ENCODE results near the gene OR2V1. TPM values are rescaled to one million over a fixed set of nuclear protein-coding genes. Genes with fewer than 3 reads are reported as not detected.
A peak's percentile ranks its signal among the peaks of the same experiment; 100 is the strongest.
"Not testable (repeated sequence)": the region's sequence is repeated elsewhere in the genome, so short reads cannot be mapped to it uniquely, and the experiment has no call there.

OR2V1 gene
- total RNA-seq, 5 donors from 2014 or later (not counting 1 experiment from before 2014, with no cell fraction given) = not detected

GRCh38 chr5:181133610-181134231 is 2.8 kb upstream of the OR2V1 start:
- POLR2A ChIA-PET = no interaction called here
- Mint-ChIP-seq H3K4me1 (no peaks in the 10 kb centered on the region), H3K27ac (no peak overlapping the region), H3K9me3 (peaks cover 3 to 19% (median 10%) of the 10 kb centered on the region in 3 donors), H3K36me3 (no peaks in the 10 kb centered on the region), H3K27me3 (peaks cover 32 to 49% of the 10 kb centered on the region in 2 donors), H3K4me3 (no peak overlapping the region)
- Histone ChIP-seq H3K4me3 (ENCODE audit: control insufficient read depth in 1 of 2, extremely low read depth in 1 of 2, low read length in 1 of 2) (no peak overlapping the region), H3K9me3 (no peaks in the 10 kb centered on the region), H3K4me1 (ENCODE audit: control insufficient read depth in 1 of 2, extremely low read depth in 1 of 2, insufficient read depth in 2 of 2, low read length in 2 of 2) (no peaks in the 10 kb centered on the region), H3K27ac (ENCODE audit: low read length) (no peak overlapping the region), H3K27me3 (replicated peaks in 1 of 2; ENCODE audit: control insufficient read depth in 2 of 2, extremely low read depth in 1 of 2, insufficient read depth in 2 of 2, low read length in 1 of 2) (peaks cover 0 to 48% of the 10 kb centered on the region in 2 experiments), H3K36me3 (ENCODE audit: control insufficient read depth in 2 of 2, extremely low read depth in 1 of 2, insufficient read depth in 1 of 2, low read length in 1 of 2) (no peaks in the 10 kb centered on the region)
- 63% methylated on average over 9 of the region's 10 CpGs for WGBS (ENCODE audit: insufficient coverage)
- DNase-seq (no peak), ATAC-seq (replicated peaks in 1 of 4) (no peak)
- CTCF ChIA-PET = interaction anchor here in 1 of 2 donors (0.7 kb wide), 1 partner anchor 117 kb away, joined by 3 read pairs; no protein-coding TSS in a partner anchor

GRCh38 chr5:181133083-181133482 is 2.1 kb upstream of the OR2V1 start:
- H3K4me3 ChIP-seq (ENCODE audit: control insufficient read depth in 1 of 2, extremely low read depth in 1 of 2, low read length in 1 of 2) = no peak overlapping the region
- Mint-ChIP-seq H3K36me3 (no peaks in the 10 kb centered on the region), H3K27me3 (peaks cover 38 to 55% of the 10 kb centered on the region in 2 donors), H3K27ac (no peak overlapping the region), H3K4me1 (no peaks in the 10 kb centered on the region), H3K4me3 (no peak overlapping the region), H3K9me3 (peaks cover 0 to 13% (median 7%) of the 10 kb centered on the region in 3 donors)
- no peaks in the 10 kb centered on the region for H3K36me3 ChIP-seq (ENCODE audit: control insufficient read depth in 2 of 2, extremely low read depth in 1 of 2, insufficient read depth in 1 of 2, low read length in 1 of 2)
- ChIA-PET POLR2A (no interaction called here), CTCF (no interaction called here)
- H3K27me3 ChIP-seq (replicated peaks in 1 of 2; ENCODE audit: control insufficient read depth in 2 of 2, extremely low read depth in 1 of 2, insufficient read depth in 2 of 2, low read length in 1 of 2) = peaks cover 3 to 54% of the 10 kb centered on the region in 2 experiments
- H3K9me3 ChIP-seq = no peaks in the 10 kb centered on the region
- H3K4me1 ChIP-seq (ENCODE audit: control insufficient read depth in 1 of 2, extremely low read depth in 1 of 2, insufficient read depth in 2 of 2, low read length in 2 of 2) = no peaks in the 10 kb centered on the region
- WGBS (ENCODE audit: insufficient coverage) = no CpG with 5 or more reads among the region's 3 CpGs
- no peak overlapping the region for H3K27ac ChIP-seq (ENCODE audit: low read length)
- ATAC-seq (replicated peaks in 1 of 4) = no peak
- DNase-seq = no peak

- DNase-seq = no peak
- Mint-ChIP-seq H3K4me1 (no peaks in the 10 kb centered on the region), H3K4me3 (no peak overlapping the region), H3K27ac (no peak overlapping the region), H3K9me3 (no peaks in the 10 kb centered on the region), H3K27me3 (peaks cover 47 to 67% of the 10 kb centered on the region in 2 donors), H3K36me3 (no peaks in the 10 kb centered on the region)
- H3K4me1 ChIP-seq (ENCODE audit: control insufficient read depth in 1 of 2, extremely low read depth in 1 of 2, insufficient read depth in 2 of 2, low read length in 2 of 2) = no peaks in the 10 kb centered on the region
- ChIA-PET POLR2A (no interaction called here), CTCF (no interaction called here)
- ATAC-seq (replicated peaks in 1 of 4) = no peak
- no peaks in the 10 kb centered on the region for H3K36me3 ChIP-seq (ENCODE audit: control insufficient read depth in 2 of 2, extremely low read depth in 1 of 2, insufficient read depth in 1 of 2, low read length in 1 of 2)
- no peak overlapping the region for H3K27ac ChIP-seq (ENCODE audit: low read length)
- no peak overlapping the region for H3K4me3 ChIP-seq (ENCODE audit: control insufficient read depth in 1 of 2, extremely low read depth in 1 of 2, low read length in 1 of 2)
- no peaks in the 10 kb centered on the region for H3K9me3 ChIP-seq
- 78% methylated on average over 9 of the region's 11 CpGs for WGBS (ENCODE audit: insufficient coverage)
- peaks cover 3 to 63% of the 10 kb centered on the region in 2 experiments for H3K27me3 ChIP-seq (replicated peaks in 1 of 2; ENCODE audit: control insufficient read depth in 2 of 2, extremely low read depth in 1 of 2, insufficient read depth in 2 of 2, low read length in 1 of 2)
These were observed 545 bp upstream of the OR2V1 start for GRCh38 chr5:181131514-181131913.

GRCh38 chr5:181130081-181130480 is 888 bp downstream of the OR2V1 start:
- H3K4me1 ChIP-seq (ENCODE audit: control insufficient read depth in 1 of 2, extremely low read depth in 1 of 2, insufficient read depth in 2 of 2, low read length in 2 of 2); H3K4me1 Mint-ChIP-seq; H3K4me3 ChIP-seq (ENCODE audit: control insufficient read depth in 1 of 2, extremely low read depth in 1 of 2, low read length in 1 of 2); POLR2A ChIA-PET; ATAC-seq (replicated peaks in 1 of 4); H3K9me3 Mint-ChIP-seq; H3K4me3 Mint-ChIP-seq; H3K27ac ChIP-seq (ENCODE audit: low read length); CTCF ChIA-PET; H3K9me3 ChIP-seq; H3K36me3 ChIP-seq (ENCODE audit: control insufficient read depth in 2 of 2, extremely low read depth in 1 of 2, insufficient read depth in 1 of 2, low read length in 1 of 2); H3K27ac Mint-ChIP-seq; H3K36me3 Mint-ChIP-seq; DNase-seq: not testable (repeated sequence)
- peaks cover 56 to 74% of the 10 kb centered on the region in 2 donors for H3K27me3 Mint-ChIP-seq
- peaks cover 3 to 68% of the 10 kb centered on the region in 2 experiments for H3K27me3 ChIP-seq (replicated peaks in 1 of 2; ENCODE audit: control insufficient read depth in 2 of 2, extremely low read depth in 1 of 2, insufficient read depth in 2 of 2, low read length in 1 of 2)
- WGBS (ENCODE audit: insufficient coverage) = 40% methylated on average over 1 of the region's 9 CpGs

GRCh38 chr5:181129601-181130000 is 1.4 kb downstream of the OR2V1 start:
- no peak for DNase-seq
- Histone ChIP-seq H3K27me3 (replicated peaks in 1 of 2; ENCODE audit: control insufficient read depth in 2 of 2, extremely low read depth in 1 of 2, insufficient read depth in 2 of 2, low read length in 1 of 2) (peaks cover 3 to 66% of the 10 kb centered on the region in 2 experiments), H3K4me1 (ENCODE audit: control insufficient read depth in 1 of 2, extremely low read depth in 1 of 2, insufficient read depth in 2 of 2, low read length in 2 of 2) (no peaks in the 10 kb centered on the region), H3K4me3 (ENCODE audit: control insufficient read depth in 1 of 2, extremely low read depth in 1 of 2, low read length in 1 of 2) (no peak overlapping the region), H3K9me3 (no peaks in the 10 kb centered on the region), H3K27ac (ENCODE audit: low read length) (no peak overlapping the region), H3K36me3 (ENCODE audit: control insufficient read depth in 2 of 2, extremely low read depth in 1 of 2, insufficient read depth in 1 of 2, low read length in 1 of 2) (no peaks in the 10 kb centered on the region)
- no peak for ATAC-seq (replicated peaks in 1 of 4)
- no peaks in the 10 kb centered on the region for H3K36me3 Mint-ChIP-seq
- peaks cover 60 to 76% of the 10 kb centered on the region in 2 donors for H3K27me3 Mint-ChIP-seq
- no peaks in the 10 kb centered on the region for H3K4me1 Mint-ChIP-seq
- POLR2A ChIA-PET = no interaction called here
- H3K9me3 Mint-ChIP-seq = no peaks in the 10 kb centered on the region
- CTCF ChIA-PET = no interaction called here
- no peak overlapping the region for H3K4me3 Mint-ChIP-seq
- H3K27ac Mint-ChIP-seq = no peak overlapping the region
- WGBS (ENCODE audit: insufficient coverage) = no CpG with 5 or more reads among the region's 7 CpGs

GRCh38 chr5:181127907-181128626 is 2.9 kb downstream of the OR2V1 start:
- Histone ChIP-seq H3K36me3 (ENCODE audit: control insufficient read depth in 2 of 2, extremely low read depth in 1 of 2, insufficient read depth in 1 of 2, low read length in 1 of 2) (no peaks in the 10 kb centered on the region), H3K9me3 (no peaks in the 10 kb centered on the region), H3K4me3 (ENCODE audit: control insufficient read depth in 1 of 2, extremely low read depth in 1 of 2, low read length in 1 of 2) (no peak overlapping the region), H3K27me3 (replicated peaks in 1 of 2; ENCODE audit: control insufficient read depth in 2 of 2, extremely low read depth in 1 of 2, insufficient read depth in 2 of 2, low read length in 1 of 2) (peaks cover 5 to 64% of the 10 kb centered on the region in 2 experiments), H3K27ac (ENCODE audit: low read length) (no peak overlapping the region), H3K4me1 (ENCODE audit: control insufficient read depth in 1 of 2, extremely low read depth in 1 of 2, insufficient read depth in 2 of 2, low read length in 2 of 2) (no peaks in the 10 kb centered on the region)
- ATAC-seq (replicated peaks in 1 of 4) (no peak), DNase-seq (no peak)
- peaks cover 58 to 81% of the 10 kb centered on the region in 2 donors for H3K27me3 Mint-ChIP-seq
- ChIA-PET CTCF (interaction anchor here in 1 of 2 donors (0.6 kb wide), 1 partner anchor 769 kb away, joined by 3 read pairs; no protein-coding TSS in a partner anchor), POLR2A (interaction anchor here in 1 of 2 donors (0.6 kb wide), 1 partner anchor 113 kb away, joined by 7 read pairs; no protein-coding TSS in a partner anchor)
- WGBS (ENCODE audit: insufficient coverage) = 67% methylated on average over 14 of the region's 15 CpGs
- H3K9me3 Mint-ChIP-seq = no peaks in the 10 kb centered on the region
- no peak overlapping the region for H3K4me3 Mint-ChIP-seq
- H3K4me1 Mint-ChIP-seq = no peaks in the 10 kb centered on the region
- no peaks in the 10 kb centered on the region for H3K36me3 Mint-ChIP-seq
- peak overlapping the region in 1 of 2 donors; percentile 43 for H3K27ac Mint-ChIP-seq

Measured in T-cell (primary cell).